Type B pancreatic cell (in vitro differentiated cells): ENCODE measurements around the gene CDK18. TPM values are rescaled to one million over a fixed set of nuclear protein-coding genes. Genes with fewer than 3 reads are reported as not detected.

ENCODE experiments used
- DNase-seq: peaks from one replicate; pipeline ENCODE4 v3.0.0; 2021; ENCODE audit warnings: mixed read lengths; ENCODE audit not compliant: unreplicated experiment; ENCODE audit errors: extremely low spot score
- H3K27ac Mint-ChIP-seq: 2 replicates; pipeline ENCODE4 v1.8.0; 2021; ENCODE audit warnings: mild to moderate bottlenecking, mixed read lengths
- H3K27me3 Mint-ChIP-seq: 2 replicates; pipeline ENCODE4 v1.8.0; 2021; ENCODE audit warnings: mixed read lengths
- H3K36me3 Mint-ChIP-seq: 2 replicates; pipeline ENCODE4 v1.8.0; 2021; ENCODE audit warnings: mixed read lengths
- H3K4me1 Mint-ChIP-seq: one replicate; pipeline ENCODE4 v1.8.0; 2021; ENCODE audit warnings: mixed read lengths; ENCODE audit not compliant: unreplicated experiment
- H3K4me3 Mint-ChIP-seq: 2 replicates; pipeline ENCODE4 v1.8.0; 2021; ENCODE audit warnings: mild to moderate bottlenecking, mixed read lengths
- H3K9me3 Mint-ChIP-seq: 2 replicates; pipeline ENCODE4 v1.8.0; 2021; ENCODE audit warnings: mixed read lengths
- CTCF ChIP-seq: fragments of 200-600 bp; sonication (generic); conservative IDR thresholded peaks from 2 replicates; pipeline ENCODE4 v1.5.0; 2021; ENCODE audit warnings: antibody characterized with exemption, mild to moderate bottlenecking
- total RNA-seq: library from RNA; stranded (reverse); gene quantifications from 2 replicates; pipeline ENCODE4 v1.2.1, GENCODE V29; 2021; ENCODE audit warnings: low replicate concordance

CDK18 gene
- total RNA-seq, 1 donor from 2014 or later, result 19.3 TPM

- H3K36me3 Mint-ChIP-seq, result no peaks in the 10 kb centered on the region
- no peak overlapping the region for H3K4me3 Mint-ChIP-seq
- peaks cover 21% of the 10 kb centered on the region for H3K4me1 Mint-ChIP-seq
- no peak overlapping the region for H3K27ac Mint-ChIP-seq
- no peak for TF ChIP-seq CTCF
- no peak for DNase-seq
- no peaks in the 10 kb centered on the region for H3K9me3 Mint-ChIP-seq
- peaks cover 4% of the 10 kb centered on the region for H3K27me3 Mint-ChIP-seq
Observed at GRCh38 chr1:205519541-205520131, 15.2 kb downstream of the CDK18 start.

DNA sequence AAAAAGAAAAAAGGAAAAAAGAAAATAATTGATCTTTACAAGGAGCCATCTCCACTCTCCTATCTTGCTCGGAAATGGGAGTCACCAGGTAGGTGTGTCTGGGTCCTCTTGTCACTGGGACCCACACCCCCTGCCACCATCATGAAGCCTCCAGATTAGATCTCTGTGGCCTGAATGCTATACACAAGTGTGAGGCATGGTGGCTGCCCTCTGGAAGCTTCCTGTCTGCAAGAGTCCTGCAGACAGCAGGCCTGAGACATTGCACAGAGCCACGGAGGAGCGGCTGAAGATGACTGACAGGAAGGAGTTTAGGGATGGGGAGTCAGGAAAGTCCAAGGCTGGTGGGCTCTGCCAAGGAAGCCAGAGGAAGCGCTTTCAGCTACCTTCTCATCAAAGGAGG is 16.2 kb downstream of the CDK18 start:
- no peak overlapping the region for H3K4me3 Mint-ChIP-seq
- H3K36me3 Mint-ChIP-seq, result no peaks in the 10 kb centered on the region
- H3K4me1 Mint-ChIP-seq, result peaks cover 17% of the 10 kb centered on the region
- H3K27ac Mint-ChIP-seq, result no peak overlapping the region
- no peak for DNase-seq
- TF ChIP-seq CTCF, result no peak
- H3K27me3 Mint-ChIP-seq, result peaks cover 7% of the 10 kb centered on the region
- no peaks in the 10 kb centered on the region for H3K9me3 Mint-ChIP-seq

DNA sequence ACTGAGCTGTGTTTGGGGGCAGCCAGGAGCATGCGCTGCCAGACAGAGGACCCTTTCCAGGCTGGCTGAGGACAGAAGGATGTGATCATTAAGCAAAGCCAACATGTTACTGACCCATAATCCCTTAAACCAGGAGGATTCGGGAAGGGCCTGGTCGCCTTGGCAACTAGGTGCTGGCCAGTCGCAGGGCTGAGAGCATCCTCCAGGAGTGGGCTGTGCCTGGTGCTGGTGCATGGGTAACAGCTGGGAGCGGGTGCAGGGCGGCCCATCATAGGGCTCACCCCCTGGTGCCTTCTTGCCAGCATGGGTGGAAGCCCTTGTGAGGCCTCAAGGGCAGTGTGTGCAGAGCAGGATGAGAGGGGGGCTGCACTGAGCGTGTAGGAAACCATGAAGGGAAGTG is 17.2 kb downstream of the CDK18 start:
- H3K4me3 Mint-ChIP-seq, result no peak overlapping the region
- H3K4me1 Mint-ChIP-seq, result peaks cover 13% of the 10 kb centered on the region
- H3K36me3 Mint-ChIP-seq, result no peaks in the 10 kb centered on the region
- H3K9me3 Mint-ChIP-seq, result no peaks in the 10 kb centered on the region
- H3K27me3 Mint-ChIP-seq, result peaks cover 7% of the 10 kb centered on the region
- TF ChIP-seq CTCF, result no peak
- DNase-seq, result no peak
- H3K27ac Mint-ChIP-seq, result no peak overlapping the region

DNA sequence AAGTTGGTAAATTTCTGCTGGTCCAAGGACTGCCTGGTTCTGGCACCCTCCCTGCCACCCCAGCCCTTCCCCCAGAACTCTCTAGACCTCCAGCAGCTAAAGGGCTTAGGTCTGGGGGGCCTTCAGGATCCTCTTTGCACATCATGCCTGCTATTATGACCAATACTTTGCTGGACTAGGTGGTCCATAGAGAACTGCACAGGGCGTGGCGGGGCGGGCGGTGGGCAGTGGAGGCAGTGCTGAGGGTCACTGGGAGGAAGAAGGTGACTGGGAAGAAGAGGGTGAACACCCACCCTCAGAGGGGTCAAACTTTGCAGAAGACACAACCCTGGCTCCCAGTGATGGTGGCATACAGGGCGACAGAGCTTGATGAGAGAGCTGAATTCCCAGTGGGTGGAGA is 18.2 kb downstream of the CDK18 start:
- H3K27me3 Mint-ChIP-seq, result peaks cover 3% of the 10 kb centered on the region
- no peak for DNase-seq
- H3K4me3 Mint-ChIP-seq, result no peak overlapping the region
- H3K27ac Mint-ChIP-seq, result no peak overlapping the region
- H3K4me1 Mint-ChIP-seq, result peaks cover 13% of the 10 kb centered on the region
- H3K36me3 Mint-ChIP-seq, result no peaks in the 10 kb centered on the region
- no peak for TF ChIP-seq CTCF
- no peaks in the 10 kb centered on the region for H3K9me3 Mint-ChIP-seq

- Mint-ChIP-seq H3K4me3 (no peak overlapping the region), H3K4me1 (peaks cover 17% of the 10 kb centered on the region), H3K9me3 (no peaks in the 10 kb centered on the region), H3K27me3 (peaks cover 3% of the 10 kb centered on the region), H3K27ac (no peak overlapping the region), H3K36me3 (no peaks in the 10 kb centered on the region)
- no peak for TF ChIP-seq CTCF
- no peak for DNase-seq
Observed at GRCh38 chr1:205523261-205523890, 18.9 kb downstream of the CDK18 start.
